ENCODE measurements around the gene INSRR. TPM values are rescaled to one million over a fixed set of nuclear protein-coding genes. Genes with fewer than 3 reads are reported as not detected.

Gene INSRR
- total and polyA plus RNA-seq, 2 of the 8 experiments (the other 6 are each of a cell fraction or from before 2014, with no cell fraction given): 0.02 TPM; not detected in 1

DNA sequence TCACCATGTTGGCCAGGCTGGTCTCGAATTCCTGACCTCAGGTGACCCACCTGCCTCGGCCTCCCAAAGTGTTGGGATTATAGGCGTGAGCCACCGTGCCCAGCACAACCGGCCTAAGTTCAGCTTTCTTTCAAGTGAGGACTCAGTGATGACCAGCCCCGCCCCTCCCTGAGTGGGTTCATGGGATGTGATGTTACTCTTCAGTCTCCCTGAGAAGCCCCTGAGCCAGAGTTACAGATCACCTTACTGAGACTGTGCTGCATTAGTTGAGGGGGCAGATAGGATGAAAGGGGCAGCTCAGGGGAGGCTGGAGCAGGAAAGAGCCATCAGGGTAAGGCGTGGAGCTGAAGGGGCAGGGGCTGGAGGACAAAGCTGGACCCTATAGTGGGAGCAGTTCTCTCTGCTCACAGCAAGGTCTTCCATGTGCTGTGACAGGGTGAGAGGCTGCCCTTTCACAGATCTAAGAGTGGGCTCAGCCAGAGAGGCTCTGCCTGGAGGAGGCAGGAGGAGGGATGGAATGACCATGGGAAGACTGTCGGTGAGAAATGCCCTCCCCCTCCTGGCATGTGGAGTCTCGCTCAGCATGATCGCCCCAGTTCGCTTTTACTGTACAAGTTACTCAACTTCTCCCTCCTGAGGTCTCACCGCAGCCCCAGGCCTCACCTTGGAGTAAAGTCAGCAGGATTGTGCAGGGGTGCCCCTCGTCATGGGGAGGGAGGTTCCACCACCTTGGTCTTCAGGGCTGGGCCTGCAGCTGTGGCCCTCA, 55.6 kb downstream of the INSRR start:
- 80% methylated on average over 13 of the region's 13 CpGs; no CpG with 5 or more reads in 1 of the 2 experiments for WGBS, 2 experiments (ENCODE audit: extremely low coverage in 1 of 2, insufficient coverage in 1 of 2, insufficient read length in 1 of 2, insufficient replicate concordance in 2 of 2, low coverage in 1 of 2, low lambda C conversion rate in 2 of 2, missing lambda C conversion rate in 1 of 2)
- H3K4me3 ChIP-seq (ENCODE audit: extremely low read depth in 1 of 4, insufficient read depth in 2 of 4, low read depth in 3 of 4, low read length in 4 of 4): no peak overlapping the region
- H2BK15ac ChIP-seq (ENCODE audit: low read length): no peak overlapping the region
- no peak overlapping the region for H3K4me2 ChIP-seq (ENCODE audit: insufficient read depth in 1 of 2, low read depth in 2 of 2, low read length in 2 of 2)
- H2AK5ac ChIP-seq (ENCODE audit: low read depth, low read length): no peak overlapping the region
- no peaks in the 10 kb centered on the region; a peak in 1 of 7 replicates for H3K4me1 ChIP-seq (replicated peaks in 1 of 4; ENCODE audit: control insufficient read depth in 3 of 4, insufficient read depth in 4 of 4, low read length in 3 of 4)
- H3K23me2 ChIP-seq (ENCODE audit: low read depth, low read length): no peaks in the 10 kb centered on the region
- H4K5ac ChIP-seq (ENCODE audit: insufficient read length, low read depth, low read length): no peak overlapping the region
- H2AFZ ChIP-seq (ENCODE audit: low read length): no peak overlapping the region
- CTCF ChIA-PET (ENCODE audit: partially characterized antibody): interaction anchor here (0.8 to 31.8 kb wide), 14 partner anchors 7 to 124 kb away, joined by 3 to 491 read pairs (median 6); partner anchors contain the start of genes INSRR, ISG20L2, METTL25B and NTRK1
- no peak overlapping the region for H3K56ac ChIP-seq (replicated peaks; ENCODE audit: insufficient read length, low read depth, low read length)
- FAIRE-seq (no peak), DNase-seq (ENCODE audit: low read depth in 1 of 2, low spot score in 2 of 2) (no peak)
- H3K14ac ChIP-seq (ENCODE audit: insufficient read length): no peak overlapping the region
- H3K79me2 ChIP-seq (ENCODE audit: control insufficient read depth in 1 of 2, insufficient read depth in 2 of 2, low read length in 2 of 2): no peaks in the 10 kb centered on the region
- H4K91ac ChIP-seq (replicated peaks; ENCODE audit: insufficient read length, low read length): no peak overlapping the region
- H3K18ac ChIP-seq (ENCODE audit: extremely low read depth, low read length): no peak overlapping the region
- no peak overlapping the region for H3K27ac ChIP-seq (ENCODE audit: low read depth, low read length)
- H2BK5ac ChIP-seq (ENCODE audit: low read depth, low read length): no peak overlapping the region
- POLR2A ChIA-PET (ENCODE audit: partially characterized antibody): interaction anchor here (0.7 to 1.6 kb wide), 3 partner anchors 10 to 127 kb away, joined by 3 to 5 read pairs (median 3); no protein-coding TSS in a partner anchor
- no peaks in the 10 kb centered on the region for H4K20me1 ChIP-seq (replicated peaks in 1 of 2; ENCODE audit: control insufficient read depth in 1 of 2, insufficient read depth in 2 of 2, low read length in 2 of 2)
- peaks cover 8 to 25% (median 21%) of the 10 kb centered on the region in 4 experiments for H3K36me3 ChIP-seq (ENCODE audit: control insufficient read depth in 2 of 4, insufficient read depth in 4 of 4, low read length in 3 of 4)
- no peak overlapping the region for H3K9ac ChIP-seq (replicated peaks in 1 of 4; ENCODE audit: extremely low read depth in 1 of 4, low read depth in 3 of 4, low read length in 3 of 4)
- H3K9me3 ChIP-seq (ENCODE audit: insufficient read depth in 2 of 2, low read depth in 1 of 2, low read length in 1 of 2): no peaks in the 10 kb centered on the region
- H2BK120ac ChIP-seq (replicated peaks; ENCODE audit: low read depth, low read length): no peak overlapping the region
- H3K23ac ChIP-seq (ENCODE audit: insufficient read length): no peak overlapping the region
- no peak overlapping the region for H2BK12ac ChIP-seq (ENCODE audit: low read depth, low read length)
- no peak overlapping the region for H4K8ac ChIP-seq (ENCODE audit: extremely low read depth, insufficient read depth, low read length)
- no peaks in the 10 kb centered on the region for H3K79me1 ChIP-seq (ENCODE audit: low read depth, low read length)
- no peak overlapping the region for H2BK20ac ChIP-seq (ENCODE audit: low read length)
- H3K4ac ChIP-seq (replicated peaks; ENCODE audit: insufficient read length, low read depth, low read length): no peak overlapping the region
- H3K27me3 ChIP-seq (replicated peaks in 1 of 4; ENCODE audit: control insufficient read depth in 3 of 4, extremely low read depth in 1 of 4, insufficient read depth in 3 of 4, low read length in 3 of 4): 0 out of 7 replicates have a peak, but pooled peaks cover 0 to under 1% (median 0%) of the 10 kb centered on the region in 4 experiments
- no peak for TF ChIP-seq CBX5 (IDR thresholded peaks at IDR 0.05; ENCODE audit: low read depth, low read length)
- TF ChIP-seq SRF (IDR thresholded peaks at IDR 0.05; ENCODE audit: low read depth, low read length): no peak
- no peak for TF ChIP-seq SIN3A (conservative IDR thresholded peaks at IDR 0.05 in 1 of 2, IDR thresholded peaks at IDR 0.05 in 1 of 2; ENCODE audit: low read depth in 1 of 2, low read length in 2 of 2)
- no peak for TF ChIP-seq GTF2F1 (IDR thresholded peaks at IDR 0.05; ENCODE audit: borderline replicate concordance, low read depth, low read length)
- no peak for TF ChIP-seq SIRT6 (IDR thresholded peaks at IDR 0.05; ENCODE audit: low read length)
- TF ChIP-seq RAD21 (IDR thresholded peaks at IDR 0.05 in 1 of 2, conservative IDR thresholded peaks at IDR 0.05 in 1 of 2; ENCODE audit: low read depth in 2 of 2, low read length in 2 of 2): no peak
- TF ChIP-seq KDM5A (IDR thresholded peaks at IDR 0.05; ENCODE audit: low read length): no peak
- TF ChIP-seq BCL11A (IDR thresholded peaks at IDR 0.05; ENCODE audit: low read depth in 2 of 2, low read length in 2 of 2): no peak
- TF ChIP-seq HDAC6 (IDR thresholded peaks at IDR 0.05; ENCODE audit: low read depth, low read length): no peak
- TF ChIP-seq RBBP5 (IDR thresholded peaks at IDR 0.05; ENCODE audit: borderline replicate concordance, low read depth, low read length): no peak
- TF ChIP-seq SP2 (IDR thresholded peaks at IDR 0.05; ENCODE audit: low read length): no peak
- no peak for TF ChIP-seq KDM4A (IDR thresholded peaks at IDR 0.05; ENCODE audit: low read depth, low read length, severe bottlenecking)
